DMS53 treated with DMSO at 0.1 percent for 48 hours (cell line): ENCODE measurements around the gene C17orf114.

Source experiments
- DNase-seq: peaks from one replicate; lab custom pipeline; 2025; ENCODE audit not compliant: unreplicated experiment; lab: John Stamatoyannopoulos, UW

Gene C17orf114

DNA sequence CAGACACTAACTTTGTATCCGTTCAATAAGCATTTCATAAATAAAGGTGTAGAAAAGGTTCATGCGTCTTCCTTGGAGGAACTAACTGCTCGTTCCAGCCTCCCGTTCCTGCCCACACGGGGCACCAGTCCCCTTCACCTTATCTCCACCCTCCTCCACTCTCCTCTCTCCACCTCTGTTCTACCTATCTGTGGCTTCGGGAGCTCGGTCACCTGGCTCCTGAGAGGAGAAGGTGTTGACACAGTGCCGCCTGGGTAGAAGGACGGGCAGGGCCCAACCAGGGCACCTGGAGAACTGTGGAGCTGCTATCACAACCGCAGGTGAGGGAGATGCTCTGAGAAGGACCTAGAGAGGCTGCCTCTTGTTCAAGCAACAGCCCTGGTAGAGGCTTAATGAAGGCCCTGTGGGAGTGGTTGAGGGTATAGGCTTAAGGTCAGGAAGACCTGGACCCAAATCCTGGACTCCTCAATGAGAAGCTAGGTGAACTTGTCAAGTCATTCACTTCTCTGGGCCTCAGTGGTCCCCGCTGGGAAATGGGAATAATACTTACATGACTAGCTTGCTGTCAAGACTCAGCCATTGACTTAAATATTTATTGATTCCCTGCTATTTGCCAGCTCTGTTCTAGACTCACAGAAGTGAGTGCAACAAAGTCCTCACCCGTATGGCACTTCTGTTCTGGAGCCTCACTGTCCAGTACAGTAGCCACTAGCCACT lies 21.4 kb upstream of the C17orf114 start:
- peak; percentile 13 for DNase-seq

DNA sequence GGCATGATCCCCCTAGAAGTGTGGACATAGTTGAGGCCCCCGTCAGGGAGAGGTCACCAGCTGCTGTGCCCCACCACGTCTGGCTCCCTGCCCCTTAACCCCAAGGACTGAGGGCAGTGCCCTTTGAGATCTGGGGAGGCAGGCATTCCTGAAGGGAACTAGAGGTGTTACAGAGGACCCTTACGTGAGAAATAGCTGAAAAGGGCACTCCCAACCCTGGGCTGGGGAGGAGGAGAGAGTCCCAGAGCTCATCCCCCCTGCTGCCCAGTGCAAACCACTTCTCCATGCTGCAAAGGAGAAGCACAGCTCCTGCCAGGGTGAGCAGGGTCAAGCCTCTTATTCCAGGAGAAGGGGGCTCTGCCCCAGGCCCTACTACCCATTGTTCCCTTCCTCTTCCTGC lies 20.7 kb upstream of the C17orf114 start:
- no peak for DNase-seq

DNA sequence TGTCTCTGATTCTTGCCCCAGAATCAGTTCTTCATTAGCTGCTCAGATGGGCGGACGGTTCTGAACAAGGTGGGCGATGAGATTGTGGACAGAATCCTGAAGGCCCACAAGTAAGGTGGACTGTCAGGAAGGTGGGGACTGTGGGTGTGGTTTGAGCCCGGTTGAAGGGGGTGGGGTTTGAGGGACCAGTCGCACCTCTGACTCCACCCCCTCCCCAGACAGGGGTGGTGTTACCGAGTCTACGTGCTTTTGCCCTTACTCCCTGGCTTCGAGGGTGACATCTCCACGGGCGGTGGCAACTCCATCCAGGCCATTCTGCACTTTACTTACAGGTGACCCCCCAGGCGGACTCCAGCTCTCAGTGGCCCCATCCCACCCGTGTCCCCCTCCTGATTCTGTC lies 16.1 kb upstream of the C17orf114 start:
- DNase-seq: no peak

DNA sequence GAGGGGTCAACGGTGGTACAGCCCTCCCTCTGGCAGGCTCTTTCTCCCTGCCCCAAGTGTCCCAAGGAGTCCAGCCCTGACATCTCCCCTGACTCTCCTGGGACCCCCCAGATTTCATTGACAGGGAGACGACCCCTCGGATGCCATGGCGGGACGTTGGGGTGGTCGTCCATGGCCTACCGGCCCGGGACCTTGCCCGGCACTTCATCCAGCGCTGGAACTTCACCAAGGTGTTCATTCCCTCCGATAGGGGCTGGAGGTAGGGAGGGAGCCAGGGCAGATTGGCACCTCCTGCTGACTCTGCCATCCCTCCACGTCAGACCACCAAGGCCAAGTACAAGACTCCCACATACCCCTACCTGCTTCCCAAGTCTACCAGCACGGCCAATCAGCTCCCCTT lies 14.7 kb upstream of the C17orf114 start:
- DNase-seq: no peak

DNA sequence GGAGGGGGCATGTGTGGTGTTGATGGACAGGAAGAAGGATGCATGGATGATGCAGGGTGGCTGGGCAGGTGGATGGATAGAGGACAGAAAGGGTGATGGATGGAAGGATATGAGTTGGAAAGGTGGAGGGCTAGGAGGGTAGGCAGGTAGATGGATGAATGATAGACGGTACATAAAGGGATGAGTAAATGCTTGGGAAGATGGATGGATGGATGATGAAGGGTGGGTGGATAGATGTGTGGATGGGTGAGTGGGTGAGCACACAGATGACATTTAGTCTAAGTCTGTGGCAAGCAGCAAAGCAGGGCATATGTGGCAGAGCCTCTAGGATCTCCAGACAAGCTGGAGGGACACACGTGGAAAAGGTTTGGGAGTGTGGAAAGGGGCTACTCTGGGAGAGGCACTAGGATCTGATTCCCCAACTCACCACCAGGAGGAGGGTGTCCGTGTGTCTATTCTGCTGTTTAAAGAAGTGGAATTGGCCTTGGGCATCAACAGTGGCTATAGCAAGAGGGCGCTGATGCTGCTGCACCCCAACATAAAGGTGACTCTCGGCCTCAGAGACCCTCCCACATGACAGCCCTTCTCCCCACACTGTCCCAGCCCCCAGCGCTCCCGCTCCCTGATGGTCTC lies 13.0 kb upstream of the C17orf114 start:
- DNase-seq: no peak

DNA sequence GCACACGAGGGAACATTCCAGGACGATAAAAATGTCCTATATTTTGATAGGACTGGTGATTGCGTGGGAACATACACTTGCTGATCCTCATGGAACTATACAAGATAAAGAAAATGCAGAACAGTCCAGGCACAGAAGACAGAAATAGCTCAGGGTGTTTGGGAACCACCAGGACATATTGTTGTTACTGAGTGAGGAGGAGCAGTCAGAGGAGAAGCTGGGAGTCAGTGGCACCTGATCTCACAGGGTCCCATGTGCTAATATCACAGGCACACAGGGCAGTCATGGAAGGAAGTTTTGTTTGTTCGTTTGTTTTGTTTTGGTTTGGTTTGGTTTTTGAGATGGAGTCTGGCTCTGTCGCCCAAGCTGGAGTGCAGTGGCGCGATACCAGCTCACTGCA lies 10.6 kb upstream of the C17orf114 start:
- no peak for DNase-seq

DNA sequence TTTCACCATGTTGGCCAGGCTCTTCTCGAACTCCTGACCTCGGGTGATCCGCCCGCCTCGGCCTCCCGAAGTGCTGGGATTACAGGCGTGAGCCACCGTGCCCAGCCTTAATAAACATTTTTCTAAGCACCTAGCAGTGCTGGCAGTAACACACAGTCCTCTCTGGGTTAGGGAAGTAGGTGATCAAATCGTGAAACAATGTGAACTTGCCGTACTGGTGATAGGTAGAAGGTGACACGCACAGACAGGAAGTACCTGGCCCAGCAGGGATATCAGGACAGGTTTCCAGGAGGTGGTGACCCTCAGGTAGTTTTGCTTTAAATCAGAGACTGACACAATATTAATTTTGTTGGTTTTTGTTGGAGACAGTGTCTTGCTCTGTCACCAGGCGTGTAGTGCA lies 9.3 kb upstream of the C17orf114 start:
- DNase-seq: no peak

DNA sequence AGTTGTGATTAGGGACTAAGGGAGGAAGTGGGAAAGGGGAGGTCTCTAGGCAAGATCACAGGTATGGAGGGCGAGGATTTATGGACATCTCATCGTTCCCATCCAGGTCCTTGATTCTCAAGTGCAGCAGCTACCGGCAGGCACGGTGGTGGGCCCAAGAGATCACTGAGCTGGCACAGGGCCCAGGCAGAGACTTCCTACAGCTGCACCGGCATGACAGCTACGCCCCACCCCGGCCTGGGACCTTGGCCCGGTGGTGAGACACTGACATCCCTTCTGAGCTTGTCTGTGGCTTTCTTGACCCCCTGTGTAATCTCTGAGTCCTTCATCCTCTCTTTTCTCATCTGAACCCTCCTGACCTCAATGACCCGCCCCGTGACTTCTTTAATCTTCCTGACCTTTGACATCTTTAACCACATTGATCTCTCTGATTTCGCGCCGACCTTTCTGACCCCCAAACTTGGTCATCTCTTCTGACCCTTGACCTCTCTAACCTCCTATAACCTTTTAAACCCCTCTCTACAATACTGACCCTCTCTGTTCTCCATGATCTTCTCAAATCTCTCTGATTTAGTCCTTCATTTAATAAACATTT lies 8.7 kb upstream of the C17orf114 start:
- no peak for DNase-seq

DNA sequence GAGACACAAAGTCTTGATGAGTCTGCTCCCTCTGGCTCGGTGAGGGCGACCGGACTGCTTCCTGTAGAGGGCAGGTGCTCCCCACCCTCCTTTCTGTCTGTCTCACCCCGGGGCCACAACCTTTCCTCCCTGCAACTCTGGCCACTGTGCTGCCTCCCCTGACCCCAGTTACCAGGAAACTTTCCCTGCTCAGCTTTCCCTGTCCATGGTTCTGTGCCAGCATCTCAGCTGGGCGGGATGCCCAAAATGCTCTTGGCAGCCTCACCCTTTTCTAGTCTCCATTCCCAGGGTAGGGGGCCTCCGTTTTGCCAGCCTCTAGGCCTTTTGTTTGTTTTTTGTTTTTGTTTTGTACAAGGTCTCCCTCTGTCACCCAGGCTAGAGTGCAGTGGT lies 6.2 kb upstream of the C17orf114 start:
- no peak for DNase-seq

DNA sequence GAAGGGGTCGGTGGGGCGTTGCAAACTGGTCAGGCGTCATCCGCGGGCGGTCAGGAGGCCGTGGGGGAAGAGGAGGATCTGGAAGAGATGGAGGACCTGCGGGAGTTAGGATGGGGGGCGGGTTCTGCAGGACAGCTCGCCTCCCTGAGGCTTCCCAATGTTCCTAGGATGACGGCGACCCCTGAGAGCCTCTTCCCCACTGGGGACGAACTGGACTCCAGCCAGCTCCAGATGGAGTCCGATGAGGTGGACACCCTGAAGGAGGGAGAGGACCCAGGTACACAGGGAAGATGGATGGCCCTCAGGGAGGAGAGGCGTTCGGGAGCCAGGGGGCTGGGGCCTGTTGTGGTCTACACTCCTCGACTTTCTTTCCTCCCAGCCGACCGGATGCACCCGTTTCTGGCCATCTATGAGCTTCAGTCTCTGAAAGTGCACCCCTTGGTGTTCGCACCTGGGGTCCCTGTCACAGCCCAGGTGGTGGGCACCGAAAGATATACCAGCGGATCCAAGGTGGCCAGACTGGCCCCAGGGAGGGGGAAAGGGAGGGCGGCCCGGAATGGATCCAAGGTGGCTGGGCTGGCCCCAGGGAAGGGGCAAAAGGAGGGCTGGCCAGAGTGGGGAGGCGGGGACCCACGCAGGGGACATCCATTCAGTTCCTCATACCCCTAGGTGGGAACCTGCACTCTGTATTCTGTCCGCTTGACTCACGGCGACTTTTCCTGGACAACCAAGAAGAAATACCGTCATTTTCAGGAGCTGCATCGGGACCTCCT lies 5.7 kb upstream of the C17orf114 start:
- no peak for DNase-seq

DNA sequence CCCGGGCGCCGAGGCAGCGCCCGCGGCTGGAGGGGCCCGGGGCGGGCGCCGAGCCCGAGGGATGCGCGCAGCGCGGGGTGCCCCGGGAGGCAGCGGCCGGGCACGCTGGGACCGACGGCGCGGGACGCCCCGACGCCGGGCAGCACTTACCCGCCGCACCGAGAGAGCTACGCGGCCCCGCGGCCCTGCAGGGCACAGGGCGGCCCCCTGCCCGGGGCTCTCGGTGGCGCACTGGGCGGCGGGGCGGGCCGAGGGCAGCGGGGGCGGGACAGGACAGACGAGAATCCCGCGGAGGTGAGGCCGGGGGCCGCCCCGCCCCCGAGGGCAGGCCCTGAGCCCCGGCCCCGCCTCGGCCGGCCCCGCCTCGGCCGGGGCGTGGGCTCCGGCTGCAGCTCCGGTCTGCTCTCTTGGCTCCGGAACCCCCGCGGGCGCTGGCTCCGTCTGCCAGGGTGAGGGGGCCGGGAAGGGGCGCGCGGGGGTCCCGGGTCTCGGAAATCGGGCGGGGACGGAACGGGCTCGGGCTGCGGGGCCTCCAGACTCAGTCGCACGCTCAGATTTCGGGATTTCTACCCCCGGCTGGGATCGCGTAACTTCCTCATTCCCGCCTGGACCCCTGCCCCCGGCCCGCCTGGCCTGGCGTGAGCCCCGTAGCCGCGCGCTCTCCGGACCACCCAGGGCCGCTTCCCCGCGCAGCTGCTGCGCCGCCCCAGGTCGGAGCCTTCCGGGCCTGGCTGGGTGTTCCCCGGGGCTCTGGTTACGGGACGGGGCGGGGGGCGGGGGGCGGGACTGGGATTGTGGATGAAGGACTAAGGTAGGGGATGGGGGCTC lies 4.9 kb upstream of the C17orf114 start, which contains the start of gene PLD2:
Gene PLD2, plus strand, starts transcription at position 376 of the 828 bp plus-strand sequence. CDS start 621 bp downstream, outside the sequence.
- DNase-seq: peak; percentile 53

DNA sequence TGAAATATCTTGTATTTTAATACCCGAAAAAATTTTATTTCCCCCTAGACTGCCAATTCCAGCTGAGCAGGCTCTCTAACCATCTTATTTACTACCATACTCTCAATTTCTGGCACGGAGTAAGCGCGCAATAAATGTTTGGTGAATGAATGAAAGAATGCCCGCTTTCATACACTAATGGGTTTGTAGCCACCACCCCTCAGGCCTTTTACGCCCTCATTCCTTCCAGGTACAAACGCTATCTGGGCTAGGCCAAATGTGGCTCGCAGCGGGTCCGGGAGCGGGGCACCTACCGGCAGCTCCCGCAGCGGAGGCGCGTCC lies 4.3 kb upstream of the C17orf114 start:
- DNase-seq: no peak

DNA sequence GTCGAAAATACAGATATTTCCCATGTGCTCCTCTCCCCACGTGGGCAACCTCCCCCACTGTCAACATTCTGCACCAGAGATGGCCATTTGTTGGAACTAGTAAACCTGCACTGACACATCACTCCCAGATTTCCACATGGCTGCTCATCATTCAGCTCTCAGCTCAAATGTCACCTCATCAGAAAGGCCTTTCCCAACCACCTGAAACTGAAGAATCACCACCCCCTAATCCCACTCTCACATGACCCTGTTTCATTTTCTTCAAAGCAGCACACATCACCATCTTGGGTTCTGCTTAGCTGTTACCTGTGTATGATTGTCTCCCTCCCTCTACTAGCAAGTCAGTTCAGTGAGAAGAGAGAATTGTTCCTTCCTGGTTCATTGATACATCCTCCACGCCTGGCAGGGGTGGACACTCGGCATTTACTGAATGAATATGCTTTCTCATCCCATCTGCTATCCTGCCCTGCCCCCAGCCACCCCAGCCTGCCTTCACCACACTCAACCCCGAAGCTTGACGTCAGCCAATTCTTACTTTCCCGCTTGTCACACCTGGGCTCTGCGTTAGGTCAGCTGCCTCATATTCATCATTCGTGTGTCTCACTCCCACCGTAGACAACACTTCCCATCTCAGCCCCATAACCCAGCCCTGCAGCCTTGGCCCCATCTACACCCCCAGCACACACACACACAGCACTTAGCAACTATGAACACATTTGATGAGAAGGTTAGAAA lies 1.5 kb downstream of the C17orf114 start:
- DNase-seq: peak; percentile 58

DNA sequence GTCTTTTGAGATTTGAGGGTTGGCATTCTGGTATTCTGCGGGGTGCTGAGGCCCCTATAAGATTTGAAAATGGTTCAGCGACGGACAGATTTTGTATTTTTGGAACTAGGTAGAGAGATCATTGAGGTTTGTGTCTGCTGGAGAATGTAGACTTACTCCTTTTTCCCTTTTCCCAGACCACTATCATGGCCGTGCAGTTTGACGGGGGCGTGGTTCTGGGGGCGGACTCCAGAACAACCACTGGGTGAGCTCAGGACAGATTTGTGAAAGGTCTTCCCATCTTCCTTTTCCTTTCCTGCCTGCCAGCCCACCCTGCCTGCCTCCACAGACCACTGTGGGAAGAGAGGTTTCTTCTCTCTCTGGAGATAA lies 5.6 kb downstream of the C17orf114 start:
- DNase-seq: no peak

DNA sequence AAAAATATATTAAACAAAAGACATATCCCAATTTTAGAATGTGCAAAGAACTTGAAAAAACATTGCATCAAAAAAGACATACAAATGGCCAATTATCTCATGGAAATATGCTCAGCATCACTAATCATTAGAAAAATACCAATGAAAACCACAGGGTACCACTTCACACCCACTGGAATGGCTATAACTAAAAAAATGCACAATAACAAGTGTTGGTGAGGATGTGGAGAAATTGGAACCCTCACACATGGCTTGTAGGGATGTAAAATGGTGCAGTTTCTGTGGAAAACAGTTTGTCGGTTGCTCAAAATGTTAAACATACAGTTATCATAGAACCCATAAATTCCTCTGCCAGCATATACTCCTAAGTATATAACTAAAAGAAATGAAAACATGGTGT lies 7.0 kb downstream of the C17orf114 start:
- DNase-seq: no peak

DNA sequence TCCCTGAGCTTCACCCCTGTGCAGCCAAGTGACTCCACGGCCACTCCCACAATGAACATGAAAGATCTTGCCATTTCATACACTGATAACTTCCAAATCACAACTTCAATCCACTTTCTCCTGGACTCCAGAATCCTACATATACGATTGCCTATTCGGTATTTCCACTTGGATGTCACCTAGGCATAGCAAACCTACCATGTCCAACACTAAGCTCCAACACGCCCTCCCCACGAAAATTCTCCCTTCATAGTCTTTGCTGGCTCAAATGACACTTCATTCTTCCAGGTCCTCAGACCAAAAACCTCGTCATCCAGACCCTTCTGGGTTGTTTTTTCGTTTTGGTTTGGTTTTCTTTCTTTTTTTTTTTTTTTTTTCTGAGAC lies 11.4 kb downstream of the C17orf114 start:
- no peak for DNase-seq

DNA sequence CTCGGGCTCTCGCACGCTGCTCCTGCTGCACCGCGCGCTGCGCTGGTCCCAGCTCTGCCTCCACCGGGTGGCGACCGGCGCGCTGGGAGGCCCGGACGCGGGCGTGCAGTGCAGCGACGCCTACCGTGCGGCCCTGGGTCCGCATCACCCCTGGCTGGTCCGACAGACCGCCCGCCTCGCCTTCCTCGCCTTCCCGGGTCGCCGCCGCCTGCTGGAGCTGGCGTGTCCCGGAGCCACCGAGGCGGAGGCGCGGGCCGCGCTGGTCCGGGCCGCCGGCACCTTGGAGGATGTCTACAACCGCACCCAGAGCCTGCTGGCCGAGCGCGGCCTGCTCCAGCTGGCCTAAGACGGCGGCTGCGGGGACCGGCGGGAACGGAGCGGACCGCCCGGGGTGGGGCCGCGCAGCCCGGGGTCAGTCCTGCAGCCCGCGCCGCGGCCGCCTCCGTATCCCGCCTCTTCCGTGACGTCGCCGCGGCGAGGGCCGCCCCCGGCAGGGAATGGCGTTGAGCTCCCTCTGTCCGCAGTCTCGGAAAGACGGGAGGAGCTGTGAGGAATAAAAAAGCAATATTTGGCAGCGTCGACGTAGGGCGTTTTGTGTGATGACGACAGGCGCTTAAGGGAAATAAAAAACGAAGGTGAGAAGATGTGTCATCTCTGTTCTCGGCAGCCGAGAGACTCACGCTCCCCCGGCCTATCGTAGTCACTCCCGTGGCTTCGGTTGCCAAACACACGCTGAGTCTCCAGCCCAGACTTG lies 12.0 kb downstream of the C17orf114 start:
- DNase-seq: peak; percentile 62

DNA sequence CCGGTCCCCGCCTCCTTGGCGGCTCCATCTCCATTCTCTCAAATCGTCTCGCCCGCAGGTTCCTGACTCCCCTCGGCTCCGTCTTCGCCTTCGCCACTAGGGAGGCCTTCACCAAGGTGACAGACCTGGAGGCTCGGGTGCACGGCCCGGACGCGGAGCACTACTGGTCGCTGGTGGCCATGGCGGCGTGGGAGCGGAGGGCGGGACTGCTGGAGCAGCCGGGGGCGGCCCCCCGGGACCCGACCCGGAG lies 12.5 kb downstream of the C17orf114 start:
- no peak for DNase-seq

DNA sequence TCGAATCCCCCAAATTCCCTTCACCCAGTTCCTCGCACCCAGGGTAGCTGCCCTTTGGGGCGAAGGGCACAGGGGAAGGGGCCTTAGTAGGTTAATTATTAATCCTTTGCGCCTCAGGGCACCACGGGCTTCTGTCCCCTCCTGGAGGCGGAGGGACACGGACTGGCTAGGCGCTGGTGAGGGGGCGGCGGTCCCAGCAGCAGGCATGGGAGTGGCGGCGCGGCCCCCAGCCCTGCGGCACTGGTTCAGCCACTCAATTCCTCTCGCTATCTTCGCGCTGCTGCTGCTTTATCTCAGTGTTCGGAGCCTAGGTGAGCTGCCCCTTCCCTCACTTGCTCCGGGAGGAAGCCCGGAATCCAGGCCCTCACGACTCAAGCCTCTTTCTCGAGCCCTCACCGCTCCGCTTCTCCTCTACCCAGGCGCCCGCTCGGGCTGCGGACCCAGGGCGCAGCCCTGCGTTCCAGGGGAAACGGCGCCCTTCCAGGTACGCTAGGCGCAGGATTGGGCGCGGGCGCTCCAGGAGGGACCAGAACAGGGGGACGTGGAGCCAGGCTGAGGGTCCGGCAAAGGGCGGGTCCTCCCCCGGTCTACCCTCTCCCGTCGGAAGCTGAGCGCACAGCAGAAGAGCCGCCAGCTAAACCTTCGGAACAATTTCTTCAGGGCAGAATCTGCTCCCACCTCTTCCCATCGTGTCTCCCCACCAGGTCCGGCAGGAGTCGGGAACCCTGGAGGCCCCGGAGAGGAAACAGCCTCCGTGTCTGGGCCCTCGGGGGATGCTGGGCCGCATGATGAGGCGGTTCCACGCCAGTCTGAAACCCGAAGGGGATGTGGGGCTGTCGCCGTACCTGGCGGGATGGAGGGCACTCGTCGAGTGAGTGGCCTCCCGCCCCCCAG lies 13.1 kb downstream of the C17orf114 start, which contains the start of gene GLTPD2:
Gene GLTPD2, plus strand, starts transcription at position 158 of the 894 bp plus-strand sequence. Its CDS starts 48 bp downstream, at position 206.
- no peak for DNase-seq
